Left forelimb (tissue), 1 donor: ENCODE measurements around the gene AUTS2.

Experiments used
- DNase-seq: peaks from one replicate; pipeline ENCODE4 v3.0.0-alpha.2; 2018; ENCODE audit warnings: low spot score

Gene AUTS2

GRCh38 chr7:69818636-69819332 lies 220.5 kb downstream of the AUTS2 start:
- no peak for DNase-seq

- DNase-seq = no peak
Observed at GRCh38 chr7:69819333-69819705, 221.0 kb downstream of the AUTS2 start.

- DNase-seq = no peak
Observed at GRCh38 chr7:69820479-69821192, 222.4 kb downstream of the AUTS2 start.

DNA sequence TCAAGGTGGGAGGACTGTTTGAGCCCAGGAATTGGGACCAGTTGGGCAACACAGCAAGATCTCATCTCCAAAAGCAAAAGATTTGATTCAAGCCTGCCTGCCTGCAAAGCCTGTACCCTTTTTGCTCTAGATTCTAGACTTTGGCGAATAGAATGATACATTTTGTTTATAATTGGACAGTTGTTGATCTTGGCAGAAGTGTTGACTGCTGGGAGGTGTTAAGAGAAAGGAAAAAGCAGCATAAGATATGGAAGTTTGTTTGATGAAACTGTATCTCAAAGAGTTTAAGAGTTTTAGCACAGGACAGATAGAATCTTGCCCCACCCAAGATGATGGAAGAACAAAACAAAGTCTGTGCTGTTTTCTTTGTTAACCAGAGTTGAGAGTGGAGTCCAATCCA lies 224.1 kb downstream of the AUTS2 start:
- DNase-seq = no peak

GRCh38 chr7:69823151-69823744 lies 225.0 kb downstream of the AUTS2 start:
- DNase-seq = no peak

- no peak for DNase-seq
Observed at GRCh38 chr7:69825113-69825972, 227.1 kb downstream of the AUTS2 start.

DNA sequence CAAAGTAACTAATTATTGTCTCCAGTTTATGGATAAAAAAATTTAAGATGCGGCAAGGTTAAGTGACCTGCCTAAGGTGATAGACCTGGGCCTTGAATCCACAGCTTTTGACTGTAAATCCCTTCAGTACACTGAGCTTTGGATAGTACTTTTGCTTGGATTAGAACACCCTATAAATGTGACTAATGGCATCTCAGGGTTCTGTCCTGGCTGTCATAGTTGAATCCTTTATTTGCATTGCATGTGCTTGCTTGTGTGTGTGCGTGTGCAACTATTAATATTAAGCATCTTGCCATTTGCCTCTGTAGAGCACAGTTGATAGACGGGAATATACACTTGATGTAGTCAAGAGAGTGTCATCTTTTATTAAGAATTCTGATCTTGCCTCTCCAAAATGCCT lies 228.0 kb downstream of the AUTS2 start:
- DNase-seq = no peak

- no peak for DNase-seq
Observed at GRCh38 chr7:69827140-69827539, 228.9 kb downstream of the AUTS2 start.

GRCh38 chr7:69827558-69827957 lies 229.3 kb downstream of the AUTS2 start:
- no peak for DNase-seq

DNA sequence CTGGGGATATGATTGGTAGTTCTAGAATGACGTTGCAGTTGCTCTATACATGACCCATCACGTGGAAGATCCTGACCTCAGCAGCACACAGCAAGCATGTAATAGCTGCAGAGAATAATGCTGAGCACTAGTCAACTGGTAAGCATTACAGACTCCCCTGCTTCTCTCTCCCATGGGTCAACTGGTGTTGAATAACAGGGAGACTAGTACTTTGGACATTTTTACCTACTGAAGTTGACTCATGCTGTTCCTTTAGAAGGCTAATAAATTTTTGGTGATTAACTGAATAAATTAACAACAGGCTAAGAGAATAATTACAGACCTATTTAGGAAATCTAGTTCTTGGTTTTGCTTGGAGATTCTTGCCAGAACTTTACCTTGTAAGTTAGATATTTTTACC lies 234.1 kb downstream of the AUTS2 start:
- DNase-seq = no peak

DNA sequence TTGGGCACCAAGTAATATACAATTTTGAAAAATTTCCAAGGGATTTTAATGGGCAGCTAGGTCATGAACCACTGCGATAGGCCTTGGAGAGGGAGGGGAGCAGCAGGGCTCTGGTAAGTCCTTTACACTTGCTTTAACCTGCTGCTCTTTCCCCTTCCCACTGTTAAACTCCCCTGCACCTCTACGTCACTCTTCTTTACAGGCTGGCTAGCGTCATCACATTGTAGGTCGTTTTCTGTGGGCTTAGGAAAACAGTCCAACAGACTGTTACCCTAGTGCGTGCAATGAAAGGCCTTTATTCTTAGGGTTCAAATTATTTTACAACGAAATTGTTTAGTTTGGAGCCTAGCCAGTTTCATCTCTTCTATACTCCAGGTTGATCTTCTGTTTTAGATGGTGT lies 235.7 kb downstream of the AUTS2 start:
- no peak for DNase-seq

- no peak for DNase-seq
Observed at GRCh38 chr7:69836702-69837101, 238.4 kb downstream of the AUTS2 start.

DNA sequence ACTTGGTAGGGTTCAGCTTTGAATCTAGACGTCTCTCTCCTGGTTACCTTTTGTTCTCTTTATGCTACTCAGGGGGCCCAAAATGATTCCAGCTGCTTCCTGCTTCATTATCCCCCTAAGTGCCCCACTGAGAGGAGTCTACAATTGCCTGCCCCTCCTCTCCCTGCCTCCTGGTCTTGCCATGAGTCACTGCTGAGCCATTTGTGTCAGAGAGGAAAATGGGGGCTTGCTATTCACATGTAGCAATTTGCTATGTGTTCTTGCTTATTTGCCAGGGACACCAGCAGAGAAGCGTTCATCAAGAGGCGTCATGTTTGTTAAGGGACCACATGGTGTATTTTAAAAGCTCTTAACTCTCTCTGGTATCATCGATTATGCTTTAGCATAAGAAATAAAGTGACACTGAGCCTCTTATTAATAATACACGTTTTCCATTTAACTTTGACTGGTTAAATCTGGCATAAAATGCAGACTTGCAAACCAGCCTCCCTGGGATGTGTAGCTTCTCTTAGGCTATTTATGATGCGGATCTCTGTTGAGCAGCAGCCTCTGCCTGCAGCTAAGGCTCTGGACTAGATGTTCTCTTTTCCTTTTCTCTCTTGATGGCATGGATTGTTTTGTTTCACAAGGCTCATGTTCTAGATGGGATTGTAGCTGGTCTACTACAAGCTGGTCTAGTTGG lies 239.3 kb downstream of the AUTS2 start:
- no peak for DNase-seq

GRCh38 chr7:69839782-69840181 lies 241.5 kb downstream of the AUTS2 start:
- no peak for DNase-seq

DNA sequence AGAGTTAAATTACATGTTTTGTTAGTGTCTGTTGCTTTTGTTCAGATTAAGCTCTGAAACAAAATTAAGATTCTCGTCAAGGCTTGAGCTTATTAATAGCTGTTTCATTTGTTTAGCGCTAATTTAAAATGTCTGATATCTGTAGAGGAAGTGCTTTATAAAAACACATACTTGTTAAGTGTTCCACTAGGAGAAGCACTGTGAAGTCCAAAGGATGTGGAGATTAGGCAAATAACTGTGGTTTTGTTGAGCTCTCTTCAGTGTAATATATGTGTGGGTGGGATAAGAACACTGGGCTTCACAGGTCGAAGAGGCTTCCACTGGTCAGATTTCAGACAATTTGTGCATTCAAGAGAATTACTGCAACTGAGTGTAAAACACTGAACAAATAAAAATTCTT lies 242.0 kb downstream of the AUTS2 start:
- no peak for DNase-seq

DNA sequence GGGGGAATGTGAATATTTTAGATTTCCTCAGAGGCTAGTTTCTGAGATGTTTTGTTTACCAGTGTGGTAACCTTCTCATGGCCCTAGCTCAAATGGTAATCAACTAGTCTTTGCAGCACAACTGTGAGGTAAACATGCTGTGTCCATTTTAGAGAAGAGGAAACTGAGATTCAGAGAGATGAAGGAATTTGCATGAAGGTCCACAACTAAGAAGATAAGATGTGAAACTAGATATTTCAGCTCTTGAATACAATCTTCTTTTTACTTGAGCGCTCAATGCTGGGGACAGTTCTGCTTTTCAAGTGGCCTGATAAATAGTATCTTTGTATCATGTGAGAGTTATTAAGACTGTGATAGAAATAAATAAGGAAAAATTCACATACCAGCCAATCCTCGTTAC lies 245.4 kb downstream of the AUTS2 start:
- DNase-seq = no peak

GRCh38 chr7:69844264-69844868 lies 246.1 kb downstream of the AUTS2 start:
- no peak for DNase-seq

GRCh38 chr7:69845721-69846495 lies 247.6 kb downstream of the AUTS2 start:
- no peak for DNase-seq

GRCh38 chr7:69847921-69848612 lies 249.8 kb downstream of the AUTS2 start:
- no peak for DNase-seq

DNA sequence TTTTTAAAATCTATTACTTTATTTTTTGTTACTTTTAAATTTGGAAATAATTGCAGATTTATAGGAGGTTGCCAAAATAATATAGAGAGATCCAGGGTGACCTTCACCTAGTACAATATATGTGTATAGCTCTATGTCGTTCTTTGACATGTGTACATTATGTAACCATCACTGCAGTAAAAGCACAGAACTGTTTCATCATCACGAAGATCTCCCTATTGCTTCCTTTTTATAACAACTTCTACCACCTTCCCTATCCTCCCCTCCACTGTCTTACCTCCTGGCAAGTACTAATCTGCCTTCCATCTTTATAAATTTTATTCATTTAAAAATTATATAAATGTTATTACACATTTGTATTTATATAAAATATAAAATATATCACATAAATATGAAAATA lies 251.0 kb downstream of the AUTS2 start:
- DNase-seq = no peak
